Uterus (tissue), 4 donors: ENCODE results near the gene GLRB. TPM values are rescaled to one million over a fixed set of nuclear protein-coding genes. Genes with fewer than 3 reads are reported as not detected.

ENCODE experiments used
- DNase-seq, 2 donors: peaks; one replicate each; pipeline ENCODE4 v3.0.0-alpha.2; 2019 to 2020
- H3K27ac ChIP-seq, 2 donors: fragments of 200-600 bp; sonication (generic); 1 replicate in 1 of 2; 2 replicates in 1 of 2; pipeline ENCODE4 v1.5.1; 2016 to 2018
- H3K27me3 ChIP-seq, 2 donors: fragments of 200-600 bp; sonication (generic); one replicate each; pipeline ENCODE4 v1.5.1; 2018 to 2019; ENCODE audit warnings: control low read depth in 1 of 2
- H3K36me3 ChIP-seq, 2 donors: fragments of 200-600 bp; sonication (generic); one replicate each; pipeline ENCODE4 v1.5.1; 2019; ENCODE audit warnings: control low read depth in 1 of 2
- H3K4me1 ChIP-seq, 2 donors: fragments of 200-600 bp; sonication (generic); one replicate each; pipeline ENCODE4 v1.5.1; 2018 to 2019; ENCODE audit warnings: control low read depth in 1 of 2
- H3K4me3 ChIP-seq, 2 donors: fragments of 200-600 bp; sonication (generic); 1 replicate in 1 of 2; 2 replicates in 1 of 2; pipeline ENCODE4 v1.5.1; 2018 to 2019; ENCODE audit warnings: mild to moderate bottlenecking in 1 of 2
- H3K9me3 ChIP-seq, 2 donors: fragments of 200-600 bp; sonication (generic); one replicate each; pipeline ENCODE4 v1.5.1; 2019; ENCODE audit warnings: control low read depth in 1 of 2
- CTCF ChIP-seq, 4 experiments: fragments of 200-600 bp in 2 of 4; fragments of 450-650 bp in 2 of 4; sonication (generic) in 2 of 4; IDR thresholded peaks; one replicate each; pipeline ENCODE4 v1.5.1; 2016 to 2019; ENCODE audit warnings: antibody characterized with exemption in 4 of 4, mild to moderate bottlenecking in 2 of 4, moderate library complexity in 1 of 4
- POLR2A ChIP-seq, 2 donors: fragments of 450-650 bp; IDR thresholded peaks; one replicate each; pipeline ENCODE4 v1.6.1; 2016; ENCODE audit warnings: antibody characterized with exemption in 2 of 2, mild to moderate bottlenecking in 1 of 2, moderate library complexity in 1 of 2
- intact Hi-C: fragments of 100-400 bp; cut with DNase I; formaldehyde crosslinking; loops from one replicate; pipeline ENCODE4 v1.15.1; 2023; ENCODE audit warnings: low total_unique reads
- total RNA-seq, 4 donors: library from RNA; depleted of rRNA in 3 of 4; stranded (reverse); fragments of >200 nt in 3 of 4; gene quantifications; one replicate each; pipeline versions ENCODE4 v1.1.0 to v1.2.4, GENCODE V29; 2014 to 2023
- donor health status: DM: yes; HTN: yes; CAD: no.

GLRB gene
- total RNA-seq, 4 donors from 2014 or later = 1.0 to 20.6 (median 4.6) TPM

GRCh38 chr4:157115613-157116335 lies 39.8 kb downstream of the GLRB start:
- Histone ChIP-seq H3K36me3 (no peaks in the 10 kb centered on the region), H3K27ac (no peak overlapping the region), H3K4me1 (no peaks in the 10 kb centered on the region), H3K9me3 (no peaks in the 10 kb centered on the region), H3K27me3 (no peaks in the 10 kb centered on the region), H3K4me3 (no peak overlapping the region)
- TF ChIP-seq POLR2A (IDR thresholded peaks at IDR 0.05) (no peak), CTCF (IDR thresholded peaks at IDR 0.05) (no peak)
- intact Hi-C loops = no loop called here
- no peak for DNase-seq

- no peak for DNase-seq
- intact Hi-C loops = no loop called here
- H3K27me3 ChIP-seq = peaks cover 0 to 4% of the 10 kb centered on the region in 2 donors
- no peak for TF ChIP-seq CTCF (IDR thresholded peaks at IDR 0.05)
- TF ChIP-seq POLR2A (IDR thresholded peaks at IDR 0.05) = no peak
- no peaks in the 10 kb centered on the region for H3K36me3 ChIP-seq
- H3K27ac ChIP-seq = no peak overlapping the region
- H3K4me1 ChIP-seq = no peaks in the 10 kb centered on the region
- no peaks in the 10 kb centered on the region for H3K9me3 ChIP-seq
- no peak overlapping the region for H3K4me3 ChIP-seq
Measured at GRCh38 chr4:157121401-157121800, 45.5 kb downstream of the GLRB start.

GRCh38 chr4:157127571-157127970 lies 51.6 kb downstream of the GLRB start:
- intact Hi-C loops = no loop called here
- H3K27me3 ChIP-seq = no peaks in the 10 kb centered on the region

GRCh38 chr4:157128395-157128794 lies 52.4 kb downstream of the GLRB start:
- Histone ChIP-seq H3K36me3 (no peaks in the 10 kb centered on the region), H3K27ac (no peak overlapping the region), H3K4me1 (no peaks in the 10 kb centered on the region), H3K4me3 (no peak overlapping the region), H3K27me3 (no peaks in the 10 kb centered on the region), H3K9me3 (no peaks in the 10 kb centered on the region)
- no peak for DNase-seq
- TF ChIP-seq POLR2A (IDR thresholded peaks at IDR 0.05) (no peak), CTCF (IDR thresholded peaks at IDR 0.05) (peak in 2 of 4 experiments; percentile 15 to 27)
- intact Hi-C loops = no loop called here

More at GRCh38 chr4:157127571-157127970, 51.6 kb downstream of the GLRB start:
- DNase-seq = no peak
- Histone ChIP-seq H3K9me3 (no peaks in the 10 kb centered on the region), H3K4me3 (no peak overlapping the region), H3K36me3 (no peaks in the 10 kb centered on the region), H3K27ac (no peak overlapping the region), H3K4me1 (no peaks in the 10 kb centered on the region)
- TF ChIP-seq POLR2A (IDR thresholded peaks at IDR 0.05) = no peak

GRCh38 chr4:157141976-157142375 lies 66.0 kb downstream of the GLRB start:
- Histone ChIP-seq H3K4me3 (no peak overlapping the region), H3K4me1 (no peaks in the 10 kb centered on the region), H3K27me3 (peaks cover 0 to 2% of the 10 kb centered on the region in 2 donors), H3K9me3 (no peaks in the 10 kb centered on the region), H3K27ac (no peak overlapping the region), H3K36me3 (no peaks in the 10 kb centered on the region)
- intact Hi-C loops = no loop called here
- no peak for TF ChIP-seq POLR2A (IDR thresholded peaks at IDR 0.05)
- TF ChIP-seq CTCF (IDR thresholded peaks at IDR 0.05) = no peak
- no peak for DNase-seq
